ENCODE results near the gene COLEC12.
A peak's percentile ranks its signal among the peaks of the same experiment; 100 is the strongest.
"Not testable (repeated sequence)": the region's sequence is repeated elsewhere in the genome, so short reads cannot be mapped to it uniquely, and the experiment has no call there.

COLEC12 gene

GRCh38 chr18:407191-407590, 93.3 kb downstream of the COLEC12 start:
- DNase-seq, result no peak

GRCh38 chr18:406677-407076, 93.8 kb downstream of the COLEC12 start:
- DNase-seq, result no peak

- DNase-seq, result not testable (repeated sequence)
These were observed 95.5 kb downstream of the COLEC12 start for GRCh38 chr18:405006-405405.

- DNase-seq, result no peak
These were observed 96.4 kb downstream of the COLEC12 start for GRCh38 chr18:404061-404636.

GRCh38 chr18:402129-402528, 98.4 kb downstream of the COLEC12 start:
- no peak for DNase-seq

- DNase-seq, result no peak
These were observed 100.0 kb downstream of the COLEC12 start for GRCh38 chr18:400456-400855.

GRCh38 chr18:399631-400135, 100.8 kb downstream of the COLEC12 start:
- no peak for DNase-seq

- DNase-seq, result peak; percentile 54
These were observed 101.4 kb downstream of the COLEC12 start for GRCh38 chr18:398935-399630.

GRCh38 chr18:396556-396955, 103.9 kb downstream of the COLEC12 start:
- DNase-seq, result no peak

GRCh38 chr18:396251-396555, 104.3 kb downstream of the COLEC12 start:
- no peak for DNase-seq

- DNase-seq, result no peak
These were observed 104.8 kb downstream of the COLEC12 start for GRCh38 chr18:395456-396250.

- DNase-seq, result peak; percentile 32
These were observed 105.5 kb downstream of the COLEC12 start for GRCh38 chr18:394987-395362.

GRCh38 chr18:394262-394986, 106.1 kb downstream of the COLEC12 start:
- no peak for DNase-seq

GRCh38 chr18:393574-393957, 106.9 kb downstream of the COLEC12 start:
- no peak for DNase-seq

GRCh38 chr18:392928-393573, 107.5 kb downstream of the COLEC12 start:
- DNase-seq, result no peak

- no peak for DNase-seq
These were observed 109.6 kb downstream of the COLEC12 start for GRCh38 chr18:390741-391478.

- DNase-seq, result no peak
These were observed 110.7 kb downstream of the COLEC12 start for GRCh38 chr18:389658-390357.

- no peak for DNase-seq
These were observed 112.3 kb downstream of the COLEC12 start for GRCh38 chr18:388200-388599.

GRCh38 chr18:386994-387393, 113.5 kb downstream of the COLEC12 start:
- no peak for DNase-seq

GRCh38 chr18:384897-385296, 115.6 kb downstream of the COLEC12 start:
- DNase-seq, result no peak

GRCh38 chr18:383135-383534, 117.4 kb downstream of the COLEC12 start:
- DNase-seq, result no peak

All from NCI-H2171 treated with DMSO at 0.1 percent for 48 hours (cell line).